K562 (cell line): ENCODE results near the gene RUNDC3A. TPM values are rescaled to one million over a fixed set of nuclear protein-coding genes. Genes with fewer than 3 reads are reported as not detected.

ENCODE experiments used
- ATAC-seq: fragments of 200-7000 bp; cut with Tn5 transposase; 3 replicates; pipeline ENCODE4 v1.9.1; 2020; ENCODE audit warnings: moderate library complexity
- BruUV-seq: library from RNA; stranded (reverse); fragments of 400-500 nt; replicated peaks from 2 replicates; lab custom pipeline; 2021; lab: Mats Ljungman, UMichigan
- CTCF ChIA-PET: fragments of 300-600 bp; formaldehyde crosslinking; extraction: SDS; loops from one replicate; lab custom pipeline; 2021; ENCODE audit warnings: low intra/inter-chr PET ratio; lab: Yijun Ruan, JAX
- POLR2A ChIA-PET: fragments of 300-600, 350-650 bp; sonication (Branson Sonifier 250); formaldehyde crosslinking; extraction: SDS; loops from one replicate; lab custom pipeline; 2021; ENCODE audit warnings: antibody characterized with exemption, inconsistent platforms; lab: Yijun Ruan, JAX
- DNase-seq, 4 experiments: peaks; one replicate each; pipeline versions ENCODE4 v3.0.0 to v3.0.0-alpha.2; 2011 to 2018; ENCODE audit warnings: low spot score in 3 of 4, mixed read lengths in 3 of 4; ENCODE audit errors: extremely low read depth in 1 of 4
- FAIRE-seq: peaks from 2 replicates; lab custom pipeline; 2011; peaks lifted over from hg19 to GRCh38; lab: Jason Lieb, UNC
- H2AFZ ChIP-seq: 2 replicates; pipeline ENCODE4 v1.6.0; 2011; ENCODE audit warnings: low read depth, low read length, control low read depth, inconsistent platforms
- H3K27ac ChIP-seq: fragments of 200-600 bp; 3 replicates; pipeline ENCODE4 v1.8.0; 2011; ENCODE audit warnings: low read depth, mild to moderate bottlenecking, control low read depth, inconsistent platforms, low read length, moderate library complexity, mixed read lengths; ENCODE audit errors: extremely low read depth
- H3K27me3 ChIP-seq, 2 experiments: fragments of 300-600 bp in 1 of 2; 2 replicates in 1 of 2; 3 replicates in 1 of 2; pipeline versions ENCODE4 v1.6.0 to v1.8.0; 2011; ENCODE audit warnings: inconsistent platforms in 2 of 2, low read length in 2 of 2, mild to moderate bottlenecking in 1 of 2, mixed read lengths in 1 of 2, moderate library complexity in 1 of 2; ENCODE audit not compliant: control insufficient read depth in 2 of 2, insufficient read depth in 2 of 2
- H3K36me3 ChIP-seq: fragments of 300-600 bp; 3 replicates; pipeline ENCODE4 v1.8.0; 2011; ENCODE audit warnings: mild to moderate bottlenecking, low read length, inconsistent platforms; ENCODE audit not compliant: control insufficient read depth, insufficient read depth
- H3K4me1 ChIP-seq, 2 experiments: fragments of 200-600 bp in 1 of 2; replicated peaks in 1 of 2; 2 replicates in 1 of 2; 3 replicates in 1 of 2; pipeline versions ENCODE4 v1.5.1 to v1.8.0; 2011; ENCODE audit warnings: inconsistent platforms in 2 of 2, low read length in 2 of 2, mild to moderate bottlenecking in 1 of 2, mixed read lengths in 1 of 2, moderate library complexity in 1 of 2; ENCODE audit not compliant: control insufficient read depth in 2 of 2, insufficient read depth in 2 of 2
- H3K4me2 ChIP-seq: 2 replicates; pipeline ENCODE4 v1.6.1; 2011; ENCODE audit warnings: low read length, control low read depth, inconsistent platforms, mixed read lengths; ENCODE audit not compliant: insufficient read depth
- H3K4me3 ChIP-seq: fragments of 200-600 bp; sonication (generic), shearing (Covaris generic); 2 replicates; pipeline ENCODE4 v1.5.1; 2016; ENCODE audit warnings: control low read depth, inconsistent platforms
- H3K79me2 ChIP-seq: fragments of 200-600 bp; 3 replicates; pipeline ENCODE4 v1.8.0; 2011; ENCODE audit warnings: low read length, inconsistent platforms; ENCODE audit not compliant: control insufficient read depth, insufficient read depth
- H3K9ac ChIP-seq, 2 experiments: 2 replicates each; pipeline versions ENCODE4 v1.6.0 to v1.6.1; 2011; ENCODE audit warnings: low read depth in 2 of 2, low read length in 2 of 2, control low read depth in 1 of 2, inconsistent platforms in 1 of 2, mild to moderate bottlenecking in 1 of 2, mixed read lengths in 1 of 2; ENCODE audit not compliant: insufficient read depth in 1 of 2
- H3K9me1 ChIP-seq: one replicate; pipeline ENCODE4 v1.6.0; 2011; ENCODE audit warnings: inconsistent platforms, mild to moderate bottlenecking, low read length, moderate library complexity; ENCODE audit not compliant: control insufficient read depth, insufficient read depth
- H3K9me3 ChIP-seq: replicated peaks from 2 replicates; pipeline ENCODE4 v1.5.1; 2011; ENCODE audit warnings: low read depth, low read length, inconsistent platforms; ENCODE audit not compliant: control insufficient read depth, insufficient read depth
- H4K20me1 ChIP-seq: replicated peaks from 2 replicates; pipeline ENCODE4 v1.6.1; 2011; ENCODE audit warnings: low read length, inconsistent platforms, mixed read lengths; ENCODE audit not compliant: control insufficient read depth, insufficient read depth
- ATF7 ChIP-seq: fragments of 450-650 bp; IDR thresholded peaks from 2 replicates; pipeline ENCODE4 v1.7.1; 2014; ENCODE audit warnings: mild to moderate bottlenecking, moderate library complexity
- BDP1 ChIP-seq: IDR thresholded peaks from 3 replicates; pipeline ENCODE4 v1.6.1; 2011; ENCODE audit not compliant: insufficient read length, insufficient read depth
- CAMTA2 ChIP-seq: fragments of 250-450 bp; sonication (Bioruptor Pico); conservative IDR thresholded peaks from 2 replicates; pipeline ENCODE4 v1.5.1; 2022
- GABPB1 ChIP-seq: sonication (generic); formaldehyde crosslinking; IDR thresholded peaks from 2 replicates; pipeline ENCODE4 v1.8.0; 2022; ENCODE audit warnings: mild to moderate bottlenecking, missing genetic modification reagents
- JUN ChIP-seq, 2 experiments: sonication (generic) in 1 of 2; formaldehyde crosslinking in 1 of 2; IDR thresholded peaks; 2 replicates each; pipeline versions ENCODE4 v1.6.1 to v1.8.0; 2012 to 2022; ENCODE audit warnings: borderline replicate concordance in 2 of 2, mild to moderate bottlenecking in 2 of 2, improper control_type of control experiment in 1 of 2, low read depth in 1 of 2, low read length in 1 of 2, missing genetic modification reagents in 1 of 2
- NFYB ChIP-seq: IDR thresholded peaks from 2 replicates; pipeline ENCODE4 v1.6.1; 2011; ENCODE audit warnings: mild to moderate bottlenecking, moderate library complexity; ENCODE audit not compliant: insufficient read length; ENCODE audit errors: extremely low read depth
- POLR2A ChIP-seq: fragments of 450-650 bp; conservative IDR thresholded peaks from 2 replicates; pipeline ENCODE4 v1.6.1; 2016
- SOX6 ChIP-seq: fragments of 450-650 bp; IDR thresholded peaks from 2 replicates; pipeline ENCODE4 v1.6.1; 2014; ENCODE audit warnings: mild to moderate bottlenecking
- TEAD2 ChIP-seq: fragments of 450-650 bp; IDR thresholded peaks from 2 replicates; pipeline ENCODE4 v1.6.1; 2016; ENCODE audit warnings: missing genetic modification characterization, control low read depth, missing compliant biosample characterization
- ZNF347 ChIP-seq: fragments of 450-650 bp; formaldehyde crosslinking; IDR thresholded peaks from 2 replicates; pipeline ENCODE4 v1.4.0; 2020; ENCODE audit warnings: low read depth, mild to moderate bottlenecking, moderate library complexity
- ZNF717 ChIP-seq: fragments of 250-450 bp; sonication (Bioruptor Pico); IDR thresholded peaks from 2 replicates; pipeline ENCODE4 v1.5.0; 2021
- WGBS: fragments of 100-300 bp; shearing (Covaris generic); methylation state at CpG from one replicate; pipeline ENCODE4 v1.1.6; 2016; ENCODE audit warnings: low coverage, mixed read lengths; ENCODE audit not compliant: insufficient coverage; ENCODE audit errors: missing lambda C conversion rate; 5-methylcytosine and 5-hydroxymethylcytosine counted together
- in situ Hi-C: fragments of 300-500 bp; cut with MboI; formaldehyde crosslinking; loops from 4 replicates; pipeline ENCODE4 v1.15.0; 2018; ENCODE audit warnings: inconsistent platforms, mixed read lengths
- intact Hi-C: fragments of 100-400 bp; cut with micrococcal nuclease; formaldehyde crosslinking; loops from 2 replicates; pipeline ENCODE4 v1.14.2; 2022
- polyA plus RNA-seq, 8 experiments: library from polyadenylated mRNA; depleted of rRNA in 4 of 8; stranded (reverse) in 5 of 8; unstranded in 3 of 8; fragments of >200 nt; fragmentation: Nextera tagmentation in 2 of 8; fragmentation: Illumina TruSeq in 1 of 8; extraction: Ambion mirVana in 2 of 8; extraction: Trizol in 1 of 8; gene quantifications; 2 replicates each; pipeline versions ENCODE4 v1.2.1 to v1.2.3, GENCODE V29; 2011 to 2014; ENCODE audit warnings: inconsistent platforms in 1 of 8, missing spikeins in 1 of 8
- total RNA-seq, 7 experiments: library from RNA; depleted of rRNA in 6 of 7; stranded (reverse); fragments of >200 nt in 6 of 7; fragmentation: Illumina TruSeq in 2 of 7; extraction: Trizol in 2 of 7; gene quantifications; 2 replicates each; pipeline versions ENCODE4 v1.2.1 to v1.2.3, GENCODE V29; 2011 to 2021; ENCODE audit warnings: low replicate concordance in 1 of 7
- TF ChIP-seq, protein P1 (sequence below): fragments of 150-350 bp; IDR thresholded peaks from 2 replicates; pipeline ENCODE4 v1.6.1; 2014; ENCODE audit warnings: low read depth, mild to moderate bottlenecking, low read length, borderline replicate concordance

RUNDC3A gene
- total and polyA plus RNA-seq, 9 of the 15 experiments (the other 6 are each of a cell fraction or from before 2014, with no cell fraction given) = not detected

- no TSS peak for BruUV-seq
- no peaks in the 10 kb centered on the region for H3K9me3 ChIP-seq
- in situ Hi-C loops (loop anchor here (25.0 kb wide), 1 partner anchor 401 kb away; the partner anchor contains the start of gene PPY), intact Hi-C loops (no loop called here)
- DNase-seq (no peak), ATAC-seq (no peak), FAIRE-seq (no peak)
- no peaks in the 10 kb centered on the region; a peak in 1 of 5 replicates for H3K27me3 ChIP-seq
- no peaks in the 10 kb centered on the region for H4K20me1 ChIP-seq
- TF ChIP-seq BDP1 (no peak), CAMTA2 (CRISPR knock-in tag) (no peak), SOX6 (no peak), TEAD2 (tag) (no peak), NFYB (no peak), JUN (IDR thresholded peaks at IDR 0.05; ENCODE audit: borderline replicate concordance, low read depth, low read length) (no peak), JUN (CRISPR knock-in tag; IDR thresholded peaks at IDR 0.05; ENCODE audit: borderline replicate concordance) (no peak), ZNF347 (CRISPR knock-in tag) (no peak), GABPB1 (CRISPR knock-in tag) (no peak), ZNF717 (CRISPR knock-in tag) (no peak), ATF7 (no peak), POLR2A (no peak)
- TF ChIP-seq, protein P1, sequence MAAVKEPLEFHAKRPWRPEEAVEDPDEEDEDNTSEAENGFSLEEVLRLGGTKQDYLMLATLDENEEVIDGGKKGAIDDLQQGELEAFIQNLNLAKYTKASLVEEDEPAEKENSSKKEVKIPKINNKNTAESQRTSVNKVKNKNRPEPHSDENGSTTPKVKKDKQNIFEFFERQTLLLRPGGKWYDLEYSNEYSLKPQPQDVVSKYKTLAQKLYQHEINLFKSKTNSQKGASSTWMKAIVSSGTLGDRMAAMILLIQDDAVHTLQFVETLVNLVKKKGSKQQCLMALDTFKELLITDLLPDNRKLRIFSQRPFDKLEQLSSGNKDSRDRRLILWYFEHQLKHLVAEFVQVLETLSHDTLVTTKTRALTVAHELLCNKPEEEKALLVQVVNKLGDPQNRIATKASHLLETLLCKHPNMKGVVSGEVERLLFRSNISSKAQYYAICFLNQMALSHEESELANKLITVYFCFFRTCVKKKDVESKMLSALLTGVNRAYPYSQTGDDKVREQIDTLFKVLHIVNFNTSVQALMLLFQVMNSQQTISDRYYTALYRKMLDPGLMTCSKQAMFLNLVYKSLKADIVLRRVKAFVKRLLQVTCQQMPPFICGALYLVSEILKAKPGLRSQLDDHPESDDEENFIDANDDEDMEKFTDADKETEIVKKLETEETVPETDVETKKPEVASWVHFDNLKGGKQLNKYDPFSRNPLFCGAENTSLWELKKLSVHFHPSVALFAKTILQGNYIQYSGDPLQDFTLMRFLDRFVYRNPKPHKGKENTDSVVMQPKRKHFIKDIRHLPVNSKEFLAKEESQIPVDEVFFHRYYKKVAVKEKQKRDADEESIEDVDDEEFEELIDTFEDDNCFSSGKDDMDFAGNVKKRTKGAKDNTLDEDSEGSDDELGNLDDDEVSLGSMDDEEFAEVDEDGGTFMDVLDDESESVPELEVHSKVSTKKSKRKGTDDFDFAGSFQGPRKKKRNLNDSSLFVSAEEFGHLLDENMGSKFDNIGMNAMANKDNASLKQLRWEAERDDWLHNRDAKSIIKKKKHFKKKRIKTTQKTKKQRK = no peak
- no peak overlapping the region for H3K4me2 ChIP-seq
- no peak overlapping the region for H2AFZ ChIP-seq
- 18% methylated on average over 6 of the region's 6 CpGs for WGBS
- peaks cover 0 to 9% of the 10 kb centered on the region in 2 experiments; a peak in 3 of 5 replicates for H3K4me1 ChIP-seq
- H3K4me3 ChIP-seq = no peak overlapping the region
- no peaks in the 10 kb centered on the region for H3K36me3 ChIP-seq
- no peaks in the 10 kb centered on the region for H3K79me2 ChIP-seq
- CTCF ChIA-PET = interaction anchor here (0.6 kb wide), 1 partner anchor 65 kb away, joined by 6 read pairs; no protein-coding TSS in a partner anchor
- H3K27ac ChIP-seq = no peak overlapping the region
- 0 out of 4 replicates have a peak overlapping the region, but pooled peaks of 1 of the 2 experiments have one; percentile 61 for H3K9ac ChIP-seq
- POLR2A ChIA-PET = interaction anchor here (0.6 kb wide), 1 partner anchor 267 kb away, joined by 3 read pairs; no protein-coding TSS in a partner anchor
- H3K9me1 ChIP-seq = no peaks in the 10 kb centered on the region
Observed at GRCh38 chr17:44338702-44339101, 30.3 kb downstream of the RUNDC3A start.
